NCI-H2196 treated with DMSO at 0.1 percent for 48 hours (cell line): ENCODE measurements around the gene DNAAF2.
"Not testable (repeated sequence)": the region's sequence is repeated elsewhere in the genome, so short reads cannot be mapped to it uniquely, and the experiment has no call there.

Experiments used
- DNase-seq: peaks from one replicate; lab custom pipeline; 2025; ENCODE audit not compliant: unreplicated experiment; lab: John Stamatoyannopoulos, UW

The DNAAF2 gene

DNA sequence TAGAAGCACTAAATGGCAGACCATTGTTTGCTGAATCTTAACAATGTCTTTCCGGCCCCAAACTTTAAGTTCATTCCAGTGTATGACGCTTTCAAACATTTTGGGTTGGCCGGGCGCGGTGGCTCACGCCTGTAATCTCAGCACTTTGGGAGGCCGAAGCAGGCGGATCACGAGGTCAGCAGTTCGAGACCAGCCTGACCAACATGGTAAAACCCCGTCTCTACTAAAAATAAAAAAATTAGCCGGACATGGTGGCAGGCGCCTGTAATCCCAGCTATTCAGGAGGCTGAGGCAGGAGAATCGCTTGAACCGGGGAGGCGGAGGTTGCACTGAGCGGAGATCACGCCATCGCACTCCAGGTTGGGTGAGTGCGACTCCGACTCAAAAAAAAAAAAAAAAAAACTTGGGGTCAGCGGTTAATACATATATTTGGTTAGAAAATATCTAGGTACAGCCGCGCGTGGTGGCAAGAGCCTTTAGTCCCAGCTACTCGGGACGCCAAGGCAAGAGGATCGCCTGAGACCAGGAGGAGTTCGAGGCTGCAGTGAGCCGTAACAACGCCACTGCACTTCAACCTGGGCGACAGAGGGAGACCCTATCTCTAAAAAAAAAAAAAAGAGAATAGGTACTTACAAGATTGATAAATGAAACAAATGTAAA, 49.9 kb downstream of the DNAAF2 start:
- not testable (repeated sequence) for DNase-seq

- no peak for DNase-seq
Observed at GRCh38 chr14:49584058-49584457, 51.0 kb downstream of the DNAAF2 start.

- DNase-seq: no peak
Observed at GRCh38 chr14:49583629-49584028, 51.4 kb downstream of the DNAAF2 start.

DNA sequence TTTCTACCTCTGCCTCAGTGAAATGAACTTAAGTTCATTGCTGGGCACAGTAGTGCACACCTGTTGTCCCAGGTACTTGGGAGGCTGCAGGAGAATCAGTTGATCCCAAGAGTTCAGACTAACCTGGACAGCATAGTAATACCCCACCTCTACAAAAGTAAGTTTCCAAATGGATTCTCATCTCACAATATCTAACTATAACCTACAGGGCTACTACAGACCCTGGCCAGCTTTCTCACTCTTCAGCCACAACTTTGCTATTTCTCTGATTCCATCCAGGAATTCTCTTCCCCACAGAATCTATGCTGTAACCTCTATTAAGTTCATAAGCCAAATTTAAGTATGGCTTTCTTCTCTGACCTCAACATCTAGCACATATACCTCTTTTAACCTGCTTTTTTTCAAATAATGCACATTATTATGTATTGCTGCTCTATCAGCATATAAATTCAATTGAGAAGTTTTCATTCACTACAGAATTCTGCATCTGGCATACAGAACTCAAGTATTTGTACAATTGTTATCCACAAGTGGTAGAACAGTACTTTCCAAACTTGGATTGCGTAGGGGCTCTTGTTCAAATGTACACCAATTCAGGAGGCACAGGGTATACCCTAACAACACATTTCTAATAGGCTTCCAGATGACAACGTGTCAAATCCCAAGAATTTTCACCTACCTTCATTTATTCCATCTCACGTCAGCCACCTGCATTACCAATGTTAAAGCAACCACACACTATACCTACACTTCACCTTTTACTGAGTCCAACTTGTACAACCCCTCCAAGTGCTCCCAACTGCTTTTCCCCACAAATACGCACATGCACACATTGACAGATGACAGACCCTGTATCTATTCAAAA, 52.7 kb downstream of the DNAAF2 start:
- no peak for DNase-seq

- DNase-seq: no peak
Observed at GRCh38 chr14:49581209-49582112, 53.6 kb downstream of the DNAAF2 start.

DNA sequence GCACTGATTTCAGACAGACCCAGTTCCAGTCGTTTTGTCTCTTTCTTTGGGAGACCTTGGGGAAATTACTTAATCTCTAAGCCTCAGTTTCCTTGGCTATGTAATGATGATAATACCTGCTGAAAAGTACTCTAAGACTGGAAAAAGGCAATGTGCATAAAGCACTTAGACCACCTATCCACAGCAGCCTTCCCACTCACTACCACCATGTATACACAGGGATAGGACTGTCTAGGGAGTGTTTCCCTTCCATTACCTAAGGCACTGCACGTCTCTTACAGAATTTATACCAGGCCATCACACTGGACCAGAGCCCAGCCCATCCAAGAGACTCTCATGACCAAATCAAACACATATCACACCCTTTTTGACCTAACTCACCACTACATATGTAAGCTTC, 55.2 kb downstream of the DNAAF2 start:
- DNase-seq: no peak

DNA sequence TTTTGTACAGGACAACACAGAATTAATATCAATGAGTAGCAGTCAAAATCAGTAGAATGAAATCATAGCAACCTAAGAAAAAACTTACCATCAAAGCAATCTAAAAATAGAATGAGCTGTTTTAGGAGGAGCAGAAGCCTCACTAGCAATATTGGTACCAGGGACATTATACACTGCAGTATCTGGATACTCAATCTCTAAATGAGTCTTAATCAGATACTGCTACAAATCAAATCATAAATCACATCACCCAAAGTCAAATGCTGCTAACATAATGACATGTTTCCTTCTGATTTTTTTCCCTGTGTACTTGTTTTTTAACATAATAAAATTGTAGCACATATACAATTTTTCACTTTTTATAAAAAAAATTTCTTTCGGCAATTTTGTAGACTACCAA, 56.9 kb downstream of the DNAAF2 start:
- DNase-seq: no peak
